Posterior vena cava (tissue), 2 donors: ENCODE measurements around the gene TMEM92. TPM values are rescaled to one million over a fixed set of nuclear protein-coding genes. Genes with fewer than 3 reads are reported as not detected.
A peak's percentile ranks its signal among the peaks of the same experiment; 100 is the strongest.
"Not testable (repeated sequence)": the region's sequence is repeated elsewhere in the genome, so short reads cannot be mapped to it uniquely, and the experiment has no call there.

Source experiments
- DNase-seq: peaks from one replicate; pipeline ENCODE4 v3.0.0-alpha.2; 2020; ENCODE audit warnings: low spot score
- intact Hi-C, 2 donors: fragments of 100-400 bp; cut with DNase I; formaldehyde crosslinking; loops; one replicate each; pipeline versions ENCODE4 v1.14.1 to v1.14.2; 2022 to 2023
- total RNA-seq, 2 donors: library from RNA; stranded (reverse); fragmentation: NEBNext Ultra II Directional; extraction: Animal tissue kit (Norgen Biotek cat#: 25700); gene quantifications; one replicate each; pipeline ENCODE4 v1.2.1, GENCODE V29; 2021
- donor health status: DM: yes; HTN: yes; CAD: no.
- donor health status: DM: yes; HTN: yes; CAD: no.

The TMEM92 gene
- total RNA-seq, 2 donors from 2014 or later = 0.33 to 0.60 TPM

- DNase-seq = peak; percentile 93
- intact Hi-C loops = loop anchor here (10.0 kb wide), 3 partner anchors 165 to 195 kb away; partner anchors contain the start of gene PDK2 (in 1 of the 2)
Observed at GRCh38 chr17:50289991-50290702, 15.9 kb downstream of the TMEM92 start.

GRCh38 chr17:50290933-50291332 lies 16.7 kb downstream of the TMEM92 start:
- no peak for DNase-seq

GRCh38 chr17:50292465-50292864 lies 18.2 kb downstream of the TMEM92 start:
- intact Hi-C loops = loop anchor here (10.0 kb wide), 3 partner anchors 168 to 198 kb away; partner anchors contain the start of gene PDK2 (in 1 of the 2)

More at GRCh38 chr17:50290933-50291332, 16.7 kb downstream of the TMEM92 start:
- intact Hi-C loops = loop anchor here (10.0 kb wide), 3 partner anchors 166 to 196 kb away; partner anchors contain the start of gene PDK2 (in 1 of the 2)

GRCh38 chr17:50295021-50295420 lies 20.8 kb downstream of the TMEM92 start:
- DNase-seq = no peak
- intact Hi-C loops = loop anchor here (10.0 kb wide), 3 partner anchors 170 to 200 kb away; partner anchors contain the start of gene PDK2 (in 1 of the 2)

More at GRCh38 chr17:50292465-50292864, 18.2 kb downstream of the TMEM92 start:
- no peak for DNase-seq

GRCh38 chr17:50297407-50297865 lies 23.2 kb downstream of the TMEM92 start:
- intact Hi-C loops = loop anchor here (10.0 kb wide), 3 partner anchors 173 to 203 kb away; partner anchors contain the start of gene PDK2 (in 1 of the 2)
- peak; percentile 89 for DNase-seq

- no peak for DNase-seq
- intact Hi-C loops = loop anchor here (10.0 kb wide), 3 partner anchors 173 to 203 kb away; partner anchors contain the start of gene PDK2 (in 1 of the 2)
Observed at GRCh38 chr17:50298018-50298417, 23.8 kb downstream of the TMEM92 start.

GRCh38 chr17:50299776-50300175 lies 25.5 kb downstream of the TMEM92 start:
- intact Hi-C loops = loop anchor here (10.0 kb wide), 3 partner anchors 175 to 205 kb away; partner anchors contain the start of gene PDK2 (in 1 of the 2)
- DNase-seq = no peak

GRCh38 chr17:50300824-50301223 lies 26.6 kb downstream of the TMEM92 start:
- intact Hi-C loops, DNase-seq: not testable (repeated sequence)

- DNase-seq = no peak
- intact Hi-C loops = no loop called here
Observed at GRCh38 chr17:50301891-50302584, 27.8 kb downstream of the TMEM92 start.

GRCh38 chr17:50303051-50303450 lies 28.8 kb downstream of the TMEM92 start:
- DNase-seq = no peak
- intact Hi-C loops = no loop called here

GRCh38 chr17:50303596-50303995 lies 29.3 kb downstream of the TMEM92 start:
- intact Hi-C loops = no loop called here
- no peak for DNase-seq

- intact Hi-C loops = loop anchor here in 1 of 2 donors (5.0 kb wide), 1 partner anchor 268 kb away; no protein-coding TSS in a partner anchor
- DNase-seq = no peak
Observed at GRCh38 chr17:50304781-50305404, 30.6 kb downstream of the TMEM92 start.

- no peak for DNase-seq
- intact Hi-C loops = loop anchor here in 1 of 2 donors (5.0 kb wide), 1 partner anchor 270 kb away; no protein-coding TSS in a partner anchor
Observed at GRCh38 chr17:50307654-50308053, 33.4 kb downstream of the TMEM92 start.

GRCh38 chr17:50308666-50309065 lies 34.4 kb downstream of the TMEM92 start:
- DNase-seq = no peak
- intact Hi-C loops = loop anchor here in 1 of 2 donors (5.0 kb wide), 1 partner anchor 271 kb away; no protein-coding TSS in a partner anchor

- intact Hi-C loops = no loop called here
- DNase-seq = no peak
Observed at GRCh38 chr17:50310455-50311111, 36.3 kb downstream of the TMEM92 start.

- intact Hi-C loops = no loop called here
- no peak for DNase-seq
Observed at GRCh38 chr17:50311112-50311460, 36.8 kb downstream of the TMEM92 start.

GRCh38 chr17:50311483-50311882 lies 37.2 kb downstream of the TMEM92 start:
- intact Hi-C loops = no loop called here
- DNase-seq = no peak

GRCh38 chr17:50312308-50312707 lies 38.0 kb downstream of the TMEM92 start:
- intact Hi-C loops = no loop called here
- no peak for DNase-seq
